HG03442 (cell line): ENCODE measurements around the gene FAM180B.
"Not testable (repeated sequence)": the region's sequence is repeated elsewhere in the genome, so short reads cannot be mapped to it uniquely, and the experiment has no call there.

Experiments used
- ATAC-seq: cut with Tn5 transposase; IDR thresholded peaks from one replicate; pipeline ENCODE4 v1.9.1; 2021; ENCODE audit warnings: mild to moderate bottlenecking, moderate library complexity; ENCODE audit not compliant: unreplicated experiment

FAM180B gene

DNA sequence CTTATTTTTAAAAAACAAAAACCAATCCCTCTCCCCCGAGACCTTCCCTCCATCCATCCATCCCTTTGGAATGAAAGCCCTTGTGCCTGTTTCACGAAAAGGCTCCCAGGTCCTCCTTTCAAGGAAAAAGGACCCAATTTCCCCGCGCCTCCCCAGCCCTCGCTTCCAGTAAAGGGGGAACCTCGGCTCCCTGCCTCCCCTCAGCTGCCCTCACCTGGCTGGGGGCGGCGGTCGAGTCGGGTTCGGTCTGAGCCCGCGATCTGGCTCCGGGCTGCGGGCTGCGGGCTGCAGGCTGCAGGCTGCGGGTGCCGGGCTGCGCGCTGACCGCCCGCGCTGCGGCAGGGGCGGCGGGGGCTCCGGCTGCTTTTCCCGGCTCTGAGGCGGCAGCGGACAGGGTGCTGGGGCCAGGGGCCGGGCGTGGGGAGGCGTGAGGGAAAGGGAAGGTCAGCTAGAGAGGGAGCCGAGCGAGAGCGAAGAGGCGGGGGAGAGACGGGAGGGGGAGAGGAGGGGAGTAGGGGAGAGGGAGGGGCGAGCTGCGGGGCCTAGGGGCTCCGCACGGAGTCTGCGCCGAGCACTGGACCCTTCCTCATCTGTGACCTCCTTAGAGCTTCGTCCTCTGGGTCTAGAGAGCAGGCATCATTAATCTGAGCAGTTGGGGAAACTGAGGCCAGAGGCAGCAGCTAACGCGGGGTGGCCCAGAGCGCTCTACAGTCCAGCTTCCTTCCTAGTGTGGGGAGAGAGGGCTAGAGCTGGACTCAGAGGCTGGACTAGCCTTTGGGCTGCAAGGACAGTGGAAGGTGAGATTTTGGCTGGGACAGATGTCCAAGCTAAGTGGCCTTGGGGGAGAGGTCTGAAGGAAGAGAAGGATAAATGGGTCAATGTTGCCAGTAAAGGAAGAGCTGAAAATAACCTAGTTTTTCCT is 7.7 kb downstream of the FAM180B start, which contains the start of gene C1QTNF4:
TSS of gene C1QTNF4 (minus strand) at position 478 of the 922 bp plus-strand sequence. CDS start 3,601 bp downstream, outside the sequence.
- no peak for ATAC-seq

GRCh38 chr11:47595029-47595428 is 8.6 kb downstream of the FAM180B start:
- no peak for ATAC-seq

- no peak for ATAC-seq
Observed at GRCh38 chr11:47595967-47596366, 9.5 kb downstream of the FAM180B start.

- no peak for ATAC-seq
Observed at GRCh38 chr11:47599902-47600301, 13.4 kb downstream of the FAM180B start.

DNA sequence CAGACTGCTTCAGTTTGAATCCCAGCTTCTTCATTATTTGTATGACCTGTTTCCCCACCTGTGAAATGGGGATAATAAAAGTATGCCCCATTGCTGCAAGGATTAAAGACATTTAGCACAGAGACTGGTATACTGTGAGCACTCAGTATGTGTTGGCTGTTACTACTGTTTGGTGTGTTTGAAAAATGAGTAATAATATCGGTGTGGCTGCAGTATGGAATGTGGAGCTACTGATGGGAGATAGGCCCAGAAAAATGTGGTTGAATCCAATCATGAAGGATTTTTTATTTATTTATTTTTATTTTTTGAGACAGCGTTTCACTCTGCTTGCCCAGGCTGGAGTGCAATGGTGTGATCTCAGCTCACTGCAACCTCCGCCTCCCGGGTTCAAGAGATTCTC is 16.8 kb downstream of the FAM180B start:
- no peak for ATAC-seq

- no peak for ATAC-seq
Observed at GRCh38 chr11:47605921-47606320, 19.4 kb downstream of the FAM180B start.

DNA sequence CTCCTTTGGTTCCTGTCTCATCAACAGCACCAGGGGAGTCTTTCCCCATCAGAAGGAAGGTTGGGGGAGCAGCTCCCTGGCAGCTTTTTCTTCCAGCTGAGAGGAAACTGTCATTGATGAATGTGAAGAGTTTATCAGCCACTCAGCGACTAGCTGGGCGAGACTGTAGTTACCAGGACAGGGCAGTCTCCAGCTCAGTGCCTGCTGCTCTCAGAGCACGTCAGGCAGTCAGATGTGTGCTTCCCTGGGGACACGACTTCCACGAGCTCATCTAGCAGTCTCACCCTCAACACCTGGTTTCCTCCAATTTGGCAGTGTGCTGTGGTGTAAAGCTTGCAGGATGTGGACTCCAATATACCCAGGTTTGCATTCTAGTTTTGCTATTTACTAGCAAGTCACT is 20.3 kb downstream of the FAM180B start:
- ATAC-seq, result no peak

DNA sequence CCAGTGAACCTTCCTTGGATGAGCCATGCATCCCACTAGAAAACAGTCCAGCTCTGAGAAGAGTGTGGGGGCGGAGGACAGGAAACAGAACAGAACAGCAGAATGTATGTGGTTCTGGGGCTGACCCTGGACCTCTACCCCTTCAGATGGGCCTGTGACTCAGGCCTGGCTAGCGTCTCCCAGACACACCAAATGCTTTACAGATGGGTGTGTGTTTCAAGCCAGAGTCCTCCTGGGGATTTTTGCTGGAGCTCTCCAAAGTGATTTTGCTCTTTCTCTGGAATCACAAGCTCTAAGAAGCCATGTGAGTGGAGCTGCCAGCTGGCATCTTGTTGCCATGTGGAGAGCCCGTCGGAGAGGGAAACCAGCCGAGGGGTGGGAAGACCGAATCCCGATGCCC is 20.9 kb downstream of the FAM180B start:
- ATAC-seq, result no peak

DNA sequence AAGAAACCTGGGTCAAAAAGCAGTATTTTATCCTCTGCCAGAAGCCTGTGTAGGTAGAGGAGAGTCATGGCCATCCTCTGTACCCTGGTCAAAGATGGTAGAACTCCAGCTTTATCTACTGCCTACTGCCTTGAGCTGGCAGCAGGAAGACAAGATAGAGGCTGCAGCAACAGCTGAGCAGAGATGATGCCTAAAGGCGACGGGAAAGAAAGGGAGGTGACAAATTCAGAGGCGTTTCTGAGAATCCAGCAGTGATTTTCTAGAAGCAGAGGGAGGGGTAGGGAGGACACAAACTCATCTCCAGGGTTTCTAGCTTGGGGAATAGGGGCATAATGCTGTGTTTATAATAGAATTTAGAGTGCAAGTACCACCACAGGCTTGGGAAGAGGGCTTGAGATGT is 23.2 kb downstream of the FAM180B start:
- ATAC-seq, result no peak

- ATAC-seq, result peak; percentile 81
Observed at GRCh38 chr11:47611348-47611794, 24.9 kb downstream of the FAM180B start.

GRCh38 chr11:47615249-47615648 is 28.8 kb downstream of the FAM180B start:
- ATAC-seq, result no peak

DNA sequence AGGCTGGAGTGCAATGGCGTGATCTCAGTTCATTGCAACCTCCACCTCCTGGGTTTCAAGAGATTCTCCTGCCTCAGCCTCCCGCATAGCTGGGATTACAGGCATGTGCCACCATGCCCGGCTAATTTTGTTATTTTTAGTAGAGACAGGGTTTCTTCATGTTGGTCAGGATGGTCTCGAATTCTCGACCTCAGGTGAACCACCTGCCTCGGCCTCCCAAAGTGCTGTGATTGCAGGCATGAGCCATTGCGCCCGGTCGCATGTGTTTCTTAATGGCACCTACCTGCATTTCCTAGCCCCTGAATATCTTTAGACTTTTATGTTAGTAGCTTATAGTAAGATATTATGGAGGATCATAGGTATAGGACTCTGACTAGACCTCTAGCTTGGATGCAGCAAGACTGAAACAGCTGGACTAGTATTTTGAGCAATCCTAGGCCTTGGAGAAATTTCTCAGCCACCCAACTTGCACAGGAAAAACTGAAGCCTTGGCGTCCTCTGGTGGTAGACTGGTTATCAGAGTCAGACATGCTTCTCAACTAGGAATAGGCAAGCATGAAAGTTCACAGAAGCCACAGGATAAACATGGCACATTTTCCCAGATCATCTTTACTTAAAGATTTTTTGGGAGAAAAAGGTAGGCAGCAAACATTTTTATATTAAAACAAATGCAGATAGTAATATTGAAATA is 30.4 kb downstream of the FAM180B start:
- no peak for ATAC-seq

GRCh38 chr11:47617417-47617809 is 30.9 kb downstream of the FAM180B start:
- ATAC-seq, result no peak

GRCh38 chr11:47620836-47621378 is 34.4 kb downstream of the FAM180B start:
- no peak for ATAC-seq

GRCh38 chr11:47626234-47626633 is 39.8 kb downstream of the FAM180B start:
- no peak for ATAC-seq

DNA sequence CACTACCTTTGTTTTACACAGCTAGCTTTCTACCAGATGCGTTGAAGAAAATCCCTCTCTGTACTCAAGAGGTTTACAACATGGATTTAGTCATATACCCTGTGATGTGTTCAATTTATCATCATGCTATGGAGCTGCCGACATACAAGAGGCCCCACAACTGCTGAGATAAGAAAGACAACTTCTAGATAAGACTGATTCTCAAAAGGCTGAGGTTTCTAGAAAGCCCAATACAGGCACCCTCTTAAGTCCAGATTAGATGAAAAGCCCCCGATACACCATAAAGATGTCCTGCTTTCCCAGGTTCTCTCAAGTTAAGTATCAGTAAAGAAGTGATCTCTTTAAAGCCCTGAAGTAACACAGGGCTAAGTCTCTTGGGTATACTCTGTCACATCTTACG is 41.5 kb downstream of the FAM180B start:
- ATAC-seq, result no peak

GRCh38 chr11:47631473-47631872 is 45.0 kb downstream of the FAM180B start:
- no peak for ATAC-seq

- ATAC-seq, result not testable (repeated sequence)
Observed at GRCh38 chr11:47636331-47636730, 49.9 kb downstream of the FAM180B start.
